MM.1S (cell line): ENCODE data around the gene C21orf58.

ENCODE experiments used
- CTCF ChIP-seq: fragments of 300-600 bp; sonication (generic); IDR thresholded peaks from 2 replicates; pipeline ENCODE4 v1.5.1; 2016; ENCODE audit warnings: antibody characterized with exemption, low read length, mixed read lengths
- EZH2 ChIP-seq: fragments of 300-600 bp; sonication (generic); optimal IDR thresholded peaks from 2 replicates; pipeline ENCODE3; 2017; ENCODE audit warnings: low read depth, mild to moderate bottlenecking, antibody characterized with exemption, low read length, mixed read lengths

- TF ChIP-seq CTCF: no peak
- no peak for TF ChIP-seq EZH2
Measured at GRCh38 chr21:46286648-46287002, 37.0 kb downstream of the C21orf58 start.
